Stimulated activated CD8-positive, alpha-beta memory T cell treated with anti-CD3 and anti-CD28 coated beads, Interleukin-12 subunit alpha, Interleukin-12 subunit beta, amount 100 ng/mL, for 24 hours (primary cell): ENCODE data around the gene WSCD2.

Experiments
- DNase-seq: peaks from one replicate; pipeline ENCODE4 v3.0.0-alpha.2; 2020; ENCODE audit errors: extremely low read depth

WSCD2 gene

DNA sequence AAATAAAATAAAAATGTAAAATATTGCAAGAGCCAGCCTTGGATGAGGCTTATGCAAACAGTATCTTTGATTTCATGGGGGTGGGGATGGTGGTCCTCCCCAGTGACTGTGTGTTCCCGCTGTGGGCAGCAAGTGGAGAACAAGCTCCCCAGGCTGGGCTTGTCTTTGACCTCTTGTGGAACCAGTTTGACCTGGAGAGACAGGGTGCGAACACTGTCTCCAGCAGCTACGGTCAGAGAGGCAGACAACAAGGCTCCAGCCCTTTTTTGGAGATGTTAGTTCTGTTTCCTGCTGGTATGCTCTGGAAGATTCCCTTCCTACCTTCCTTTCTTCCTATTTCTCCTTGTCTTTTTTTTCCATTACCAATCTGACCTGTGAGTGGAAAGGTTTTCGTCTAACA, 21.8 kb upstream of the WSCD2 start:
- DNase-seq: no peak

GRCh38 chr12:108109504-108109903, 19.6 kb upstream of the WSCD2 start:
- no peak for DNase-seq

GRCh38 chr12:108109954-108110353, 19.1 kb upstream of the WSCD2 start:
- DNase-seq: no peak

- no peak for DNase-seq
Measured at GRCh38 chr12:108110844-108111243, 18.2 kb upstream of the WSCD2 start.

DNA sequence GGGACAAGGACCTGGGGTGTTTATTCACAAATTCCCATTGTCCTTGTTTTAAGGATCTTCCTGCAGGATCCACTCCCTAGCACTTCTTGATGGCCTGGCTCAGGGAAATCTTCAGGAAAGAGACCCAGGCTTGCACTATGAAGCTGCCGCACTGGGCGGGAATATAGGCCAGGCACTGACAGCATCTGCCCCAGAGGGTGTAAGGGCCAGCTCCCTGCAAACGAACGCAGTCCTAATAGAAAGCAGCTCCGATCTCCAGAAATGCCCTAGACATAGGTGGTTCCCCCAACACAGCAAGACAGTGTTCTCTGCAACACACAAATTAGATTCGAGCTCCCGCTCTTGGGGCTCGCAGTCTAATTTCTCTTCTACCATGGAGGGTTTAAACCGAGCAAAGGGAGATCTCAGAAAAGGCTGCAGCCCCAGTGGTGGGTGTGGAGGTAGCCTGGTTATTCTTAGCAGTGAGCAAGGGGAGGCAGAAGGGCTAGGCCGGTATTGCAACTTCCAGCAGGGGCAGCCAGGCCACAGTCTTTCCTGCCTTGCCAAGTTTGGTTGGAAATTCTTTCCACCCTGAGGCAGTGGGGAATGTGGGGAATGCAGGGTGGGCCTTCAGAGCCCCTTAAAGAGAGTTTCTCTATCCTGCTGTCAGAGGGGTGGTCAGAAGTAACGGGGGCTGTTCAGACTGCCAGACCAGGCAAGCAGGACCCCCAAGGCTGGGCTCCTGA, 16.1 kb upstream of the WSCD2 start:
- DNase-seq: no peak

DNA sequence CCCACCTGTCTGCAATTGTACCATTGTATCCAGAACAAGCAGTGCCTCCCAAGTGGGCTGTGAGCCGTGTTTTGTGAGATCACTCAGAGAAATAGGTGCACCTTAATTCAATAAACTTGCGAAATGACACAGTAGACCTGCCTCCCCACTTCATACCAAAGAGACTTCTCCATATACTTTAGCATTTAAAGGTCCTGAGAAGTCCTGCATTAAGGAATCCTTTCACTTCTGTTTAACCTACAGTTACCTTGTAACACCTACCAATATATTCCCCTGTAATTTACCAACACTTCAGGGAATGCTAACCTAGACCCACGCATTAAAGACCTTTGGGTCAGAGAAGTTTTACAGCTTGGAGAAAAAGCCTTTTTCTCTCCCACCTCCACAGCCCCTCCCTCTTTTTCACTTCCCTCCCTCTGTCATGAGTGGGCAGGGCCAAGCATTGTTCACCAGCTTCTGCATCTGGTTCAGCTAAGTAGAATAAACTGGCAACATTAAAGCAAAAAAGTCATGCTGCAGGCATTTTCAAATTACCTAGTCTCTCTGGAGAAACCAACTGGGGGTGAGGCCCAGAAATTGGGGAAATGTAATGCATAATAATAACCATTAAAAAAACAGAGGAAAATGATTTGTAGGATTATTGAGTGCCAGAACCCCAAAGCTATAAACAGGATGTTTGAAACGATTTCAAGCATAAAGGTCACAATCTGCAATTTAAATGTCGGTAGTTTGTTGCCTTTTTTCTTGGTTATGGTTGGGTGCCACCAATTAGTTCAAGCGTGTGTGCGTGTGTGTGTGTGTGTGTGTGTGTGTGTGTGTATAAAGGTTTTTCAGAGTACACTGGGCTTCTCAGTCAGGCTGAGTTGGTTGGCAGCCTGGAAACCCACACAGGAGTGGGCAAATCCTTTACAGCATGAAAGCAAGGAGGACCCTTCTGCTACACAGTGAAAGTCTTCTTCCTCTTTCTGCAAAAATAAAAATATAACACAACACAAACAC, 13.7 kb upstream of the WSCD2 start:
- DNase-seq: no peak

DNA sequence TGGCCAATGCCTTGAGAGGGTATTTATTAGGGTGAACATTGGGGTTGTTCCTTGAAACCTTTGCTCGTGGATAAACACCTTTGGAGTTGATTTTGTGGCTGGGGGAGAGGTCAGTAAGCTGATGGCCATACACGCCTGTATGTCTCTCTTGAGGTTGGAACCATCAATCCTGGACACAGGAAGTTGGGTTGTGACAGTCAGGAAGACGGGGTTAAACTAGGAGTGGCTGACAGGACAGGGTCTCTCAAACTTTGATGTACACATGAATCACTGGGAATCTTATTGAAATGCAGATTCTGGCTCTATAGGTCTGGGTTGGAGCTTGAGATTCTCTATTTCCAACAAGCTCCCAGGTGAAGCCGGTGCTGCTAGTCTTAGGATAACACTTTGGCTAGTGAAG, 12.8 kb upstream of the WSCD2 start:
- DNase-seq: no peak

DNA sequence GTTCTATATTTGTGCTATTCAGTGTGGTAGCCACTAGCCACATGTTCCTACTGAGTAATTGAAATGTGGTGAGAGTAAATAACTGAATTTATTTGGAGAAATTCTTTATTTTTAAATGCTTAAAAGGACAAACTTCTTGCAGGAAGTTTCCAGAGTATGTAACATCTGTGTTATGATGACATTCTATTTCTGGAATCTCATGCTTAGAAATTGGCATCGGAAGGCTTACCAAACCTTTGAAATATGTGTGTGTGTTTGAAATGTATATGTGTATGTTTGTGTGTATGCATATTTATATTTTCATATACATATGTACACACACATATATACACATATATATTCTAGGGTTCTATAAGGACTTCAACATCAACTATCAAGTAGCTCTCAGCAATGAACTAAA, 12.4 kb upstream of the WSCD2 start:
- DNase-seq: no peak

DNA sequence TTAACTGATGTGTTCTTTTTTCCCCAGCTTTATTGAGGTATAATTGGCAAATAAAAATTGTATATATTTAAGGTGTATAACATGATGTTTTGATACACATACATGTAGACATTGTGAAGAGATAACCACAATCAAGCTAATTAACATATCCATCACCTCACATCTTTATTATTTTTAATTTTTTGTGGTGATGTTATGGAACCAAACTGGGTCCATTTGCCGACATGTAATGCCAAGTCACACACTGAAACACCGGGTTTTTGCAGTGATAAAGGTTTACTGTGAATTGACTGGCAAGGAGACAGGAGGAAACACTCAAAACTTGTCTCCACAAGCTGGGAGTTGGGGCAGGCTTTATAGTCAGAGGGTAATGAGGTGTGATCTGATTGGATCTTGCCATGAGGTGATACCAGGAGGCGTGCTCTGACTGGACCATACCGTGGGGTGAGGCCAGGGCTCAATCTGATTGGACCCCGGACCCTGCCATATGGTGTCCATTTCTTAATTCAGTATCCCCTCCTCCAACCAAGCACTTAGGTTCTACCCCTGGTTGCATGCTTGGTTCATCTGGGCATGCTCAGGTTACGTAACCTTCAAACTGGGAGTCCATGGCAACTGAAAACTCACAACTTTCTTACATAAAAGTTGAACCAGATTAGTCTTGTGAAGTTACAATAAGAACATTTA, 11.8 kb upstream of the WSCD2 start:
- DNase-seq: no peak

DNA sequence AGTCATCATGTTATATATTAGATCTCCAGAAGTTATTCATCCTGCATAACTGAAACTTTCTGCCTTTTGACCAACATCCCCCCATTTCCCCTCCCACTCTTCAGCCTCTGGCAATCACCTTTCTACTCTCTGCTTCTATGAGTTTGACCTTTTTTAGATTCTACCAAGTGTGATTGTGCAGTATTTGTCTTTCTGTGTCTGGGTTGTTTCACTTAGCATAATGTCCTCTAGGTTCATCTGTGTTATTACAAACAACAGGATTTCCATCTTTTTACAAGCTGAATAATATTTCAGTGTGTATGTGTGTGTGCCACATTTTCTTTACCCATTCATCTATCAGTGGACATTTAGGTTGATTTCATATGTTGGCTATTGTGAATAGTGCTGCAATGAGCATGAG, 11.2 kb upstream of the WSCD2 start:
- no peak for DNase-seq

DNA sequence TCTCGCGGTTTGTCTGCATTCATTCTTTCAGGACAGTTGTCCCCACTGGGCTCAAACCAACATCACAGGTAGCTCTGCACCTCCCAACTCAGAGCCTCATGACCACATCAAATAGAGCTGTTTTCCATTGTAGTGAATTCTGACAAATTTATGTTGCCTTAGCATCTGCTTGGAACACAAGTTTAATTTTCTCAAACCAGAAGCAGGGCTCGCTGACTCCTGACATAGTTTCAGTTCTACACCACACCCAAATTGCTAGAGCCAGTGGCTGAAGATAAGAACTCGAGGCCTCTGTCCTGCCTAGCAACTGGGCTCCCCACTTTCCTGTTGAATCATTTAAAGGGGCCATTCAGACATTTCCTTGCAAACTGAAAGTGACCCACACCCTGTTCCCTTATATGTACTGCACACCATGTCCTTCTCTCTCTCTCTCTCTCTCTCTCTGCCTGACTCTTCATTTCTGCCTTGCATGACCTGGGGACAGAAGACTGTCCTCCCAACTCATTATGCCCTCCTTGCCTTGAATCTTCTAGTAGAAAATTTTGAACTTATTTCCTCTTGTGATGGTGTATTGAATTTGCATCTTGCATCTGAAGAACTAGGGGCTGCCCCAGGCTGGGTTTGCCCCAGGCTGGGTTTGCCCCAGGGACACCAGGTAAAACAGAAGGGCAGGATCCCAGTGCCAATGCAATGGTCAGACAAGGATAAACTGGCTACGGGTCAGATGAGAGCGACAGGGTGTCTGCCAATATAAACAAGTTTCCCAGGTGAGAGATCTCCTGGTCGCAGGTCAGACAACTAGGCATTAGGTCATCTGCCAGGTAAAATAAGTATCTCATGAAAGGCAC, 9.7 kb upstream of the WSCD2 start:
- no peak for DNase-seq

DNA sequence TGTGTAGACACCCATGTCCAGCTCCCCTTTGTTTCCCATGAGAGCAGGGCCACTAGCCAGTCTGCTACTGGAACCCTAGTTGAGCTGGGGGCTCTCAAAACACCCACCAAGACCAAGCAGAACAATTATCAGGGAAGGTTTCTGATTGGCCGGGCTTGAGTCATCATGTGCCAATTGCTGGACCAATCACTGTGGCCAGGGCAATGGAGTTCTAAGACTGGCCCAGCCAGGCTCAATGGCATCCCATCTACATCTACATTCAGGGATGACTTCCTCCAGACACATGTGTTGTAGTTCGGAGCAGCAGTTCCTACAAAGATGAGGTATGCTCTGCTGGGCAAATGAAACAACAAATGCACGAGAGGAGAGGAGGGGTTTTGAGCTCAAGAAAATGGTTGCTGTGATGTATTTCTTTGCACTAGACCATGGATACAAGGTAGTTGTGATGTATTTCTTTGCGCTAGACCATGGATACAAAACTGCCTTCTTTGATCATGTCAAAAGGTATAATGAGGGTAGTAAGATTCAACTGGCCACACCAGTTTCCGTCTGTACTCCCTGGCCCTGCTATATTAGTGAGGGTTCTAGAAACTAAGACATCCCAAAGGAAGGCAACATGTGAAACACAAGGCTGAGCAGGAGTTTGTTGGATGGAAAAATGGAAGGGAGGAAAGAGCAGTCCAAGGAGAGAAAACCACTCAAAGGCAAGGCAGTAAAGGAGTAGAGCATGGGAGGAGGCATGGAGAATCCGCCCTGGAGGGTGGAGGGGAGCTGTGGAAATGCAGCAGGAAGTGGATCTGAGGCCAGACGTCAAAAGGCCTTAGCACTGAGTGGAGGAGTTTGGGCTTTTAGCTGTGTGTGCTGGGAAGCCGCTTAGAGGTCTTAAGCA, 8.9 kb upstream of the WSCD2 start:
- DNase-seq: no peak

DNA sequence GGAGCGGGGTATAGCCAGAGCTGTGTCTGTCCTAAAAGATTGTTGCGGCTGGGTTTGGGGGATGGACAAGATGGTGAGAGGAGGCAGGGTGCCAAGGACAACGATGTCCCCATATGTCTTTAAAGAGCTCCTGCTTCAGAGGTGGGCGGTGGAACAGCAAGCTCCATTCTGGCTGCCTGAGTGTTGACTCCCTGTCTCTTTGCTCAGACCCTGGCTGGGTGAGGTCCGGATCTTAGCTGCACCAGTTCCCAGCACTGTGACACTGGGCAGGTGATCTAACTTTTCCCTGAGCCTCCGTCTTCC, 8.3 kb upstream of the WSCD2 start:
- DNase-seq: no peak

GRCh38 chr12:108121320-108121719, 7.8 kb upstream of the WSCD2 start:
- DNase-seq: no peak

DNA sequence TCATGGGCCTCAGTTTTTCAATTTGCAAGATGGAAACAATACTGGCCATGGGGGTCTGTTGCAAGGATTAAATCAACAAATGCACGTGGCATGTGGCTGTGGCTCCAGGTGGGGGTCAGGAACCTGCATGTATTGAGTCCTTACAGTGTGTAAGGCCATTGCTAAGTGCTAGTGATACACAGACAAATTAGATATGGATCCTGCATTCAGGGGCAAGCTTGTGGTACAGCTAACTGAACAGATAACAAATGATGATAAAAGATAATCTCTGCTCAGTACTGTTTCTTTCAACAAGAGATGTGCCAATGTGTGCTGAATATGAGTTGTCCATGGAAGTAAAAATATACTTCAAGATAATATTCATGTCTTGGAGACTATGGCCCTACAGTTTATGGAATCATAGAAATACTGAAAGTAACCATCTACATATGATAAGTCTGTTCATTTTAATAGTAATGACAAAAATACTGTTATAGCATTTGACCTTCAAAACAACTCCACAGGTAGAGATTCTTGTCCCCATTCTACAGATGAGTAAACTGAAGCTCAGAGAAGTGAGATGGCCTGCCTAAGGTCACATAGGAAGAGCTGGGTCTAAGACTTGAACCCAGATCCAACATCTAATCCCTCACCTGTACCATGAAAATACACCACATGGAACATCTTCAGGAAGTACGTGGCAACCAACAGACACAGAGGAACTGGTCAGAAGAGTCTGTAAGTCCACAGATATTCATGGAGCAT, 7.2 kb upstream of the WSCD2 start:
- no peak for DNase-seq

GRCh38 chr12:108122644-108123043, 6.4 kb upstream of the WSCD2 start:
- no peak for DNase-seq

DNA sequence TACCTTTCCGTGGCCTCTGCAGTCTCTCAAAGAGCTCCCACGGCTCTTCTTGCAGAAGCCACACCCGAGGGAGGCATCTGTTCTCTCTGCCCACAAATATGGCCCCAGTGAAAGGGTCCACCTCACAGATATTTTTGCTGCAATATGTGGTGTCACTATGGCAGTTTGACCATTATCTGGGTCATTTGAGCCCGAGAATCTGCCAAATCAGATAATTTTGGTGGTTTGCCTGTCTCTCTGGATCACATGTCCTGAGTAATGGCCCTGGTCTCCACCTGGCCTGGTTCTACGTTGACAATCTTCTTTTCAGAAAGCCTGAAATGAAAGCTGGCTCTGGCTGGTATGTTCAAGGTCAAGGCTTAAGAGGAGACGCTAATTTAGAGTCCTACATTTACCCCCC, 5.7 kb upstream of the WSCD2 start:
- DNase-seq: no peak

DNA sequence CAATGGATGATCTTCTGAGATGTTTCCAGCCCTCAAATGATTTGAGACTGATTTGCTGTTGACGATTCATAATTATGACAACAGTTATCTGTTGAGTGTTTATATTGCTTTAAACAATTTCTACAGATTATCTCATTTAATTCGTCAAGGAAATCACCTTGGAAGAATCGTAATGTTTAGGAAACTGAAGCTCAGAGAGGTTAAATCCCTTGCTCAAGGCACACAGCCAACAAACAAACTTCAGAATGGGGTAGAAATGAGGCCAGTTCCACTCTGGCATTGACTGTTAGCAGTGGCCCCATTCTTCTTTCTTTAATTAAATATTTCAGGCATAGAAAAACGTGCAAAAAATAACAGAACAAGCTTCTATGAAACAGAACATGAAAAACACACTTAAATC, 4.0 kb upstream of the WSCD2 start:
- DNase-seq: no peak

GRCh38 chr12:108126212-108126611, 2.9 kb upstream of the WSCD2 start:
- no peak for DNase-seq

GRCh38 chr12:108126990-108127501, 2.0 kb upstream of the WSCD2 start:
- no peak for DNase-seq
